HEK293 (cell line): Measurements from ENCODE around the gene ZFYVE21.

Experiments
- CTCF ChIA-PET: fragments of 350-600 bp; formaldehyde crosslinking; extraction: SDS; loops from one replicate; lab custom pipeline; 2021; ENCODE audit warnings: antibody characterized with exemption; lab: Yijun Ruan, JAX
- POLR2A ChIA-PET: fragments of 300-600 bp; formaldehyde crosslinking; extraction: SDS; loops from one replicate; lab custom pipeline; 2020; ENCODE audit warnings: antibody characterized with exemption, inconsistent platforms; lab: Yijun Ruan, JAX
- H3K27ac ChIP-seq: fragments of 200-500 bp; sonication (Bioruptor generic); 2 replicates; pipeline ENCODE4 v1.5.1; 2014; ENCODE audit warnings: low read depth, low read length, control low read depth, inconsistent platforms; ENCODE audit errors: extremely low read depth
- H3K36me3 ChIP-seq, 2 experiments: fragments of 200-500 bp in 1 of 2; sonication (Bioruptor generic) in 1 of 2; 1 replicate in 1 of 2; 2 replicates in 1 of 2; pipeline ENCODE4 v1.5.1; 2014 to 2017; ENCODE audit warnings: inconsistent platforms in 2 of 2, low read length in 2 of 2; ENCODE audit not compliant: control insufficient read depth in 2 of 2, insufficient read depth in 1 of 2
- H3K4me1 ChIP-seq: fragments of 200-500 bp; sonication (Bioruptor generic); 2 replicates; pipeline ENCODE4 v1.5.1; 2014; ENCODE audit warnings: mild to moderate bottlenecking, low read length, inconsistent platforms; ENCODE audit not compliant: control insufficient read depth, insufficient read depth
- H3K4me3 ChIP-seq: 2 replicates; pipeline ENCODE4 v1.5.1; 2011; ENCODE audit warnings: low read depth, mild to moderate bottlenecking, control low read depth, low read length, moderate library complexity
- H3K9me3 ChIP-seq: fragments of 200-500 bp; sonication (Bioruptor generic); 2 replicates; pipeline ENCODE4 v1.5.1; 2014; ENCODE audit warnings: low read depth, low read length, inconsistent platforms; ENCODE audit not compliant: control insufficient read depth, insufficient read depth
- INSM2 ChIP-seq: fragments of 450-650 bp; formaldehyde crosslinking; IDR thresholded peaks from 2 replicates; pipeline ENCODE4 v1.5.1; 2016; ENCODE audit warnings: missing biosample characterization, missing genetic modification characterization
- KLF1 ChIP-seq: fragments of 450-650 bp; formaldehyde crosslinking; IDR thresholded peaks from 2 replicates; pipeline ENCODE4 v1.5.1; 2016; ENCODE audit warnings: missing biosample characterization, missing genetic modification characterization
- KLF17 ChIP-seq: fragments of 450-650 bp; formaldehyde crosslinking; IDR thresholded peaks from 2 replicates; pipeline ENCODE4 v1.5.1; 2016; ENCODE audit warnings: missing biosample characterization, missing genetic modification characterization
- KLF8 ChIP-seq: fragments of 450-650 bp; formaldehyde crosslinking; IDR thresholded peaks from 2 replicates; pipeline ENCODE4 v1.5.1; 2016; ENCODE audit warnings: missing biosample characterization, missing genetic modification characterization
- OVOL3 ChIP-seq: fragments of 450-650 bp; formaldehyde crosslinking; IDR thresholded peaks from 2 replicates; pipeline ENCODE4 v1.5.1; 2016; ENCODE audit warnings: missing biosample characterization, missing genetic modification characterization
- TCF7L2 ChIP-seq: IDR thresholded peaks from 2 replicates; pipeline ENCODE4 v1.6.1; 2011; ENCODE audit warnings: low read depth, mild to moderate bottlenecking, inconsistent platforms, low read length, moderate library complexity, borderline replicate concordance
- ZBTB17 ChIP-seq: fragments of 450-650 bp; formaldehyde crosslinking; IDR thresholded peaks from 2 replicates; pipeline ENCODE4 v1.5.1; 2016; ENCODE audit warnings: missing biosample characterization, missing genetic modification characterization
- ZBTB26 ChIP-seq: fragments of 450-650 bp; formaldehyde crosslinking; optimal IDR thresholded peaks from 2 replicates; pipeline ENCODE3; 2016; ENCODE audit warnings: missing biosample characterization, mild to moderate bottlenecking, missing genetic modification characterization
- ZNF148 ChIP-seq: fragments of 450-650 bp; formaldehyde crosslinking; IDR thresholded peaks from 2 replicates; pipeline ENCODE4 v1.5.0; 2017; ENCODE audit warnings: missing biosample characterization, missing genetic modification characterization, borderline replicate concordance
- ZNF174 ChIP-seq: fragments of 450-650 bp; formaldehyde crosslinking; IDR thresholded peaks from 2 replicates; pipeline ENCODE4 v1.5.0; 2017; ENCODE audit warnings: missing biosample characterization, mild to moderate bottlenecking, missing genetic modification characterization
- ZNF211 ChIP-seq: fragments of 450-650 bp; formaldehyde crosslinking; IDR thresholded peaks from 2 replicates; pipeline ENCODE4 v1.5.1; 2016; ENCODE audit warnings: low read depth, missing biosample characterization, missing genetic modification characterization
- ZNF223 ChIP-seq: fragments of 450-650 bp; formaldehyde crosslinking; IDR thresholded peaks from 2 replicates; pipeline ENCODE4 v1.5.1; 2016; ENCODE audit warnings: missing biosample characterization, missing genetic modification characterization
- ZNF335 ChIP-seq: fragments of 450-650 bp; formaldehyde crosslinking; conservative IDR thresholded peaks from 2 replicates; pipeline ENCODE4 v1.5.1; 2016; ENCODE audit warnings: missing biosample characterization, missing genetic modification characterization
- ZNF350 ChIP-seq: fragments of 450-650 bp; formaldehyde crosslinking; IDR thresholded peaks from 2 replicates; pipeline ENCODE4 v1.5.0; 2017; ENCODE audit warnings: missing biosample characterization, mild to moderate bottlenecking, missing genetic modification characterization
- ZNF449 ChIP-seq: fragments of 450-650 bp; formaldehyde crosslinking; IDR thresholded peaks from 2 replicates; pipeline ENCODE4 v1.5.1; 2017; ENCODE audit warnings: missing biosample characterization, mild to moderate bottlenecking, missing genetic modification characterization, moderate library complexity
- ZNF529 ChIP-seq: fragments of 450-650 bp; formaldehyde crosslinking; IDR thresholded peaks from 2 replicates; pipeline ENCODE4 v1.5.1; 2017; ENCODE audit warnings: missing genetic modification characterization, missing biosample characterization; ENCODE audit not compliant: insufficient replicate concordance
- ZNF548 ChIP-seq: fragments of 450-650 bp; formaldehyde crosslinking; IDR thresholded peaks from 2 replicates; pipeline ENCODE4 v1.5.1; 2016; ENCODE audit warnings: missing biosample characterization, missing genetic modification characterization
- ZNF623 ChIP-seq: fragments of 450-650 bp; formaldehyde crosslinking; IDR thresholded peaks from 2 replicates; pipeline ENCODE4 v1.5.1; 2016; ENCODE audit warnings: missing biosample characterization, missing genetic modification characterization

The ZFYVE21 gene

GRCh38 chr14:103740991-103741689 lies 25.5 kb downstream of the ZFYVE21 start:
- peaks cover 0 to 85% of the 10 kb centered on the region in 2 experiments; a peak in 2 of 3 replicates for H3K36me3 ChIP-seq
- H3K27ac ChIP-seq: no peak overlapping the region
- no peaks in the 10 kb centered on the region for H3K9me3 ChIP-seq
- TF ChIP-seq ZNF174 (tag by site-specific recombination): no peak
- TF ChIP-seq ZNF223 (tag by site-specific recombination): no peak
- no peak for TF ChIP-seq ZNF148 (tag by site-specific recombination)
- TF ChIP-seq ZNF623 (tag by site-specific recombination): no peak
- TF ChIP-seq ZBTB26: no peak
- TF ChIP-seq KLF8 (tag by site-specific recombination): no peak
- TF ChIP-seq ZNF449 (tag by site-specific recombination): no peak
- TF ChIP-seq KLF1 (tag by site-specific recombination): no peak
- no peak for TF ChIP-seq ZBTB17
- no peak for TF ChIP-seq OVOL3 (tag by site-specific recombination)
- no peak for TF ChIP-seq ZNF335 (tag by site-specific recombination)
- no peak for TF ChIP-seq KLF17 (tag by site-specific recombination)
- no peak for TF ChIP-seq INSM2
- TF ChIP-seq ZNF211 (tag by site-specific recombination): no peak
- TF ChIP-seq ZNF548 (tag by site-specific recombination): no peak
- TF ChIP-seq ZNF529 (tag by site-specific recombination): no peak
- ChIA-PET CTCF (no interaction called here), POLR2A (no interaction called here)
- no peak overlapping the region for H3K4me3 ChIP-seq
- no peaks in the 10 kb centered on the region for H3K4me1 ChIP-seq

- Histone ChIP-seq H3K4me1 (no peaks in the 10 kb centered on the region), H3K4me3 (no peak overlapping the region), H3K36me3 (peaks cover 0 to 85% of the 10 kb centered on the region in 2 experiments; a peak in 2 of 3 replicates), H3K27ac (no peak overlapping the region), H3K9me3 (no peaks in the 10 kb centered on the region)
- TF ChIP-seq ZNF211 (tag by site-specific recombination) (no peak), TCF7L2 (no peak), ZNF350 (no peak)
- ChIA-PET CTCF (interaction anchor here (0.6 kb wide), 2 partner anchors 19 to 68 kb away, joined by 3 read pairs; no protein-coding TSS in a partner anchor), POLR2A (no interaction called here)
Observed at GRCh38 chr14:103741876-103742275, 26.3 kb downstream of the ZFYVE21 start.
